T-cell (primary cell): ENCODE measurements around the gene AGAP3. TPM values are rescaled to one million over a fixed set of nuclear protein-coding genes. Genes with fewer than 3 reads are reported as not detected.

Source experiments
- ATAC-seq, 4 experiments: fragments of 200-7000 bp in 3 of 4; fragments of 150-1000 bp in 1 of 4; cut with Tn5 transposase; replicated peaks in 1 of 4; 1 replicate in 3 of 4; 2 replicates in 1 of 4; pipeline ENCODE4 v1.10.0; 2021; ENCODE audit warnings: moderate library complexity in 3 of 4, mild to moderate bottlenecking in 2 of 4, moderate number of reproducible peaks in 1 of 4
- CTCF ChIA-PET, 2 donors: fragments of 300-600 bp; sonication (Branson Sonifier 250); formaldehyde crosslinking; loops; one replicate each; lab custom pipeline; 2022; ENCODE audit warnings: antibody characterized with exemption in 2 of 2; lab: Charles Lee
- POLR2A ChIA-PET, 2 donors: fragments of 300-600 bp; sonication (Branson Sonifier 250); formaldehyde crosslinking; loops; one replicate each; lab custom pipeline; 2022; ENCODE audit warnings: antibody characterized with exemption in 2 of 2; lab: Charles Lee
- DNase-seq, 35 experiments: peaks; one replicate each; pipeline versions ENCODE4 v3.0.0 to v3.0.0-alpha.2; 2013 to 2023
- H3K27ac ChIP-seq: one replicate; pipeline ENCODE4 v1.5.1; 2013; ENCODE audit warnings: low read length
- H3K27me3 ChIP-seq, 2 experiments: replicated peaks in 1 of 2; 1 replicate in 1 of 2; 2 replicates in 1 of 2; pipeline versions ENCODE4 v1.6.1 to v1.7.0; 2013; ENCODE audit warnings: low read length in 1 of 2, mixed read lengths in 1 of 2; ENCODE audit not compliant: control insufficient read depth in 2 of 2, insufficient read depth in 2 of 2; ENCODE audit errors: extremely low read depth in 1 of 2
- H3K36me3 ChIP-seq, 2 donors: 1 replicate in 1 of 2; 2 replicates in 1 of 2; pipeline versions ENCODE4 v1.6.1 to v1.7.0; 2013; ENCODE audit warnings: low read length in 1 of 2; ENCODE audit not compliant: control insufficient read depth in 2 of 2, insufficient read depth in 1 of 2; ENCODE audit errors: extremely low read depth in 1 of 2
- H3K4me1 ChIP-seq, 2 experiments: 1 replicate in 1 of 2; 2 replicates in 1 of 2; pipeline versions ENCODE4 v1.6.1 to v1.7.0; 2013; ENCODE audit warnings: low read length in 2 of 2, mixed read lengths in 1 of 2; ENCODE audit not compliant: insufficient read depth in 2 of 2, control insufficient read depth in 1 of 2; ENCODE audit errors: extremely low read depth in 1 of 2
- H3K4me3 ChIP-seq, 2 donors: 1 replicate in 1 of 2; 2 replicates in 1 of 2; pipeline versions ENCODE4 v1.5.1 to v1.7.0; 2013; ENCODE audit warnings: mild to moderate bottlenecking in 2 of 2, low read length in 1 of 2, moderate library complexity in 1 of 2; ENCODE audit not compliant: control insufficient read depth in 1 of 2; ENCODE audit errors: extremely low read depth in 1 of 2
- H3K9me3 ChIP-seq: 2 replicates; pipeline ENCODE4 v1.7.0; 2013
- H3K27ac Mint-ChIP-seq, 2 donors: one replicate each; pipeline ENCODE4 v1.8.0; 2020 to 2021; ENCODE audit warnings: mild to moderate bottlenecking in 2 of 2, mixed read lengths in 2 of 2
- H3K27me3 Mint-ChIP-seq, 2 donors: one replicate each; pipeline ENCODE4 v1.8.0; 2021 to 2022; ENCODE audit warnings: mixed read lengths in 2 of 2
- H3K36me3 Mint-ChIP-seq: one replicate; pipeline ENCODE4 v1.8.0; 2021; ENCODE audit warnings: mixed read lengths
- H3K4me1 Mint-ChIP-seq, 3 donors: one replicate each; pipeline ENCODE4 v1.8.0; 2020 to 2022; ENCODE audit warnings: mixed read lengths in 3 of 3, mild to moderate bottlenecking in 1 of 3
- H3K4me3 Mint-ChIP-seq, 3 donors: one replicate each; pipeline ENCODE4 v1.8.0; 2020 to 2022; ENCODE audit warnings: mild to moderate bottlenecking in 3 of 3, mixed read lengths in 3 of 3, moderate library complexity in 3 of 3
- H3K9me3 Mint-ChIP-seq, 3 donors: one replicate each; pipeline ENCODE4 v1.8.0; 2020 to 2022; ENCODE audit warnings: mixed read lengths in 3 of 3
- WGBS: methylation state at CpG from one replicate; pipeline ENCODE4 v1.1.5; 2013; ENCODE audit warnings: missing lambda C conversion rate; ENCODE audit not compliant: insufficient coverage; 5-methylcytosine and 5-hydroxymethylcytosine counted together
- total RNA-seq, 35 experiments: library from RNA in 6 of 35; stranded (reverse) in 6 of 35; fragments of 120-200 nt in 1 of 35; gene quantifications; one replicate each; pipeline versions ENCODE4 v1.2.1 to v1.2.4 and lab custom pipeline; 2013 to 2026

Gene AGAP3
- total RNA-seq, 5 donors from 2014 or later (not counting 1 experiment from before 2014, with no cell fraction given): 28.2 to 67.3 (median 50.9) TPM

DNA sequence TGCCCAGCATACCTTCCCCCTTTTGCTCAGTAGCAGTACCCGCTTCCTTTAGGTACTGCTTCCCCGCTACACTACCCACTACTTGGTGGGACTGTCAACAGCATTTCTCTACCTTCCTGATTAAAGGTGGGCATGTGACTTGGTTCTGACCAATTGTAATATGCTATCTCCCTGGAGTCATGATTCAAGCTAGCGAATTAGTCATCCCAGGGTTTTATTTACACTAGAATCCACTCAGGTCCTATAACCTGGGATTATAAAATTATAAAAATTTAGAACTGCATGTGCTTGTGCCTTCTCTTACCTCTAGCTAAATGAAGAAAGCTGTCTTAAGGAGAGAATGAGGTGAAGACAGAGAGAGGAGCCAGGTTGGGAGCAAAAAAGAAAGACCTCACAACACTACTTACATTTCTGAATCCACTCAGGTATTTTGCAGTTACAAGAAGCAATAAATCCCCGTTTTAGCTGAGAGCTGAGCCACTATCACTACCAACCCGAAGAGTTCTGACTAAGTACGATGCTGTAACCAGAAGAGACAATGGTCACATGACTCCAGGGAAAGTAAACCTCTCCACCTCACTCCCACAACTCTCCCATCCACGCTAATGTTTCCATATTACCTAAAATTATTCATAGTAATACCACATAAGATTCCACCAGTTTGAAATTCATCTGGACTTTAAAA, 71.5 kb downstream of the AGAP3 start:
- ATAC-seq (no peak), DNase-seq (no peak)
- no peak overlapping the region for H3K27ac ChIP-seq
- H3K4me1 Mint-ChIP-seq: no peaks in the 10 kb centered on the region
- peaks cover 4 to 17% of the 10 kb centered on the region in 2 experiments for H3K27me3 ChIP-seq
- no peaks in the 10 kb centered on the region for H3K9me3 Mint-ChIP-seq
- H3K36me3 ChIP-seq: no peaks in the 10 kb centered on the region
- H3K4me3 ChIP-seq: no peak overlapping the region
- CTCF ChIA-PET: interaction anchor here (0.6 to 1.2 kb wide), 2 partner anchors 12 to 49 kb away, joined by 4 read pairs; no protein-coding TSS in a partner anchor
- H3K27me3 Mint-ChIP-seq: peaks cover 26% of the 10 kb centered on the region in 2 donors
- H3K4me1 ChIP-seq: no peaks in the 10 kb centered on the region
- H3K9me3 ChIP-seq: no peaks in the 10 kb centered on the region
- POLR2A ChIA-PET: no interaction called here
- H3K27ac Mint-ChIP-seq: no peak overlapping the region
- H3K36me3 Mint-ChIP-seq: no peaks in the 10 kb centered on the region
- no peak overlapping the region for H3K4me3 Mint-ChIP-seq
- 51% methylated on average over 3 of the region's 7 CpGs for WGBS

DNA sequence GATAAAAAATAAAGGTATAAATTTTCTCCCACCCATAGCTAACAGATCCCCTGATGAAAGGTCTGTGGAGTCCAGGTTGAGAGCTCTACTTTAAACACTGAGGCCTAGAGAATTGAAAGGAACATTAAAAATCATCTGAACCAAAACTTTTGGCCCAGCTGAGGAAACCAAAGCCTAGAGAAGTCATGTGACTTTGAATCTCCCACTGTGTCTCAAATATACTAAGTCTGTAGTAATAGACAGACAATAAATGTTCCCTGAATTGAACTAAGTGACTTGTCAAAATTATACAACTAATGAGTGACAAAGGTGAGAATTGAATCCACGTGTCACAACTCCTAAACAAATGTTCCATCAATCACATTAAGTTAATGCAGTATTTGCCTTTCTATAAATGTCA, 75.5 kb downstream of the AGAP3 start:
- ATAC-seq (no peak), DNase-seq (no peak)
- ChIA-PET POLR2A (interaction anchor here in 1 of 2 donors (0.6 kb wide), 1 partner anchor 382 kb away, joined by 4 read pairs; no protein-coding TSS in a partner anchor), CTCF (interaction anchor here in 1 of 2 donors (0.6 kb wide), 1 partner anchor 391 kb away, joined by 10 read pairs; no protein-coding TSS in a partner anchor)
- no peaks in the 10 kb centered on the region for H3K36me3 Mint-ChIP-seq
- no peaks in the 10 kb centered on the region for H3K9me3 Mint-ChIP-seq
- Histone ChIP-seq H3K4me3 (no peak overlapping the region), H3K36me3 (no peaks in the 10 kb centered on the region), H3K9me3 (no peaks in the 10 kb centered on the region), H3K27me3 (peaks cover 14 to 27% of the 10 kb centered on the region in 2 experiments), H3K27ac (no peak overlapping the region), H3K4me1 (peaks cover 2 to 4% of the 10 kb centered on the region in 2 experiments)
- H3K4me3 Mint-ChIP-seq: no peak overlapping the region
- H3K27ac Mint-ChIP-seq: no peak overlapping the region
- WGBS: 60% methylated on average over 1 of the region's 1 CpG
- H3K27me3 Mint-ChIP-seq: peaks cover 8 to 14% of the 10 kb centered on the region in 2 donors
- H3K4me1 Mint-ChIP-seq: peaks cover 0 to 4% (median 4%) of the 10 kb centered on the region in 3 donors

DNA sequence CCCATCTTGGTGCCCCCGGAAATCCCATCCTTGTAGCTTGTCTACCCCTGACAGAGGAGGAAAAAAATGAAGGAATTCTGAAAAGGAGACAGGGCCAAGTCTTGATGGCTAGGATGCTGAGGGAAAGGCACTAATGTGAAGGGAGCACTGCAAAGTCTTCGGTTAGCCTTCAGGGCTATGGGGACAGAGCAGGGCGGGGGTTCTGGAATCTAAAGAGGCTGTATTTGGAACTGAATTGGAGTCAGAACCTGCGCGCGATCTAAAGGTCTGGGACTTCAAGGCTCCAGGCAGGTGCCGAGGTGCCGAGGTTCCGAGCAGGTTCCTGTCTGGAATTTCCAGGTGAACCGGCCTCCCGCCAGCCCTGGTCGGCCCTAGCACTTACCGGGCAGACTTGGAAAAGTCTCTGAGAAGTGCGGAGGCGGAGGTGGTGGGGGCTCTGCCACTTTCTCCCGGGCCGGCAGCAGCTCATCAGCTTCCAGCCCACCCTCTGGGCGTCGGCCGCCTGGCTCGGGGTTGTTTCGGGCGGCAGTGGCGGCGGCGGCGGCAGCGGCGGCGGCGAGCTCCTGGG, 80.4 kb downstream of the AGAP3 start:
- Mint-ChIP-seq H3K27me3 (peaks cover 24 to 37% of the 10 kb centered on the region in 2 donors), H3K36me3 (no peaks in the 10 kb centered on the region), H3K9me3 (no peaks in the 10 kb centered on the region), H3K4me3 (peak overlapping the region; percentile 46 to 54 (median 49)), H3K4me1 (peaks cover 8 to 9% (median 9%) of the 10 kb centered on the region in 3 donors), H3K27ac (no peak overlapping the region)
- Histone ChIP-seq H3K27ac (no peak overlapping the region), H3K36me3 (no peaks in the 10 kb centered on the region), H3K27me3 (peaks cover 26 to 51% of the 10 kb centered on the region in 2 experiments), H3K4me1 (peaks cover 3 to 13% of the 10 kb centered on the region in 2 experiments), H3K9me3 (no peaks in the 10 kb centered on the region), H3K4me3 (peak overlapping the region in 1 of 2 donors; percentile 47)
- WGBS: 13% methylated on average over 29 of the region's 31 CpGs
- ChIA-PET CTCF (interaction anchor here in 1 of 2 donors (0.7 kb wide), 1 partner anchor 10 kb away, joined by 3 read pairs; no protein-coding TSS in a partner anchor), POLR2A (no interaction called here)
- peak in 1 of 4 experiments; percentile 25 for ATAC-seq
- DNase-seq: peak in 2 of 35 experiments; percentile 14 to 19

DNA sequence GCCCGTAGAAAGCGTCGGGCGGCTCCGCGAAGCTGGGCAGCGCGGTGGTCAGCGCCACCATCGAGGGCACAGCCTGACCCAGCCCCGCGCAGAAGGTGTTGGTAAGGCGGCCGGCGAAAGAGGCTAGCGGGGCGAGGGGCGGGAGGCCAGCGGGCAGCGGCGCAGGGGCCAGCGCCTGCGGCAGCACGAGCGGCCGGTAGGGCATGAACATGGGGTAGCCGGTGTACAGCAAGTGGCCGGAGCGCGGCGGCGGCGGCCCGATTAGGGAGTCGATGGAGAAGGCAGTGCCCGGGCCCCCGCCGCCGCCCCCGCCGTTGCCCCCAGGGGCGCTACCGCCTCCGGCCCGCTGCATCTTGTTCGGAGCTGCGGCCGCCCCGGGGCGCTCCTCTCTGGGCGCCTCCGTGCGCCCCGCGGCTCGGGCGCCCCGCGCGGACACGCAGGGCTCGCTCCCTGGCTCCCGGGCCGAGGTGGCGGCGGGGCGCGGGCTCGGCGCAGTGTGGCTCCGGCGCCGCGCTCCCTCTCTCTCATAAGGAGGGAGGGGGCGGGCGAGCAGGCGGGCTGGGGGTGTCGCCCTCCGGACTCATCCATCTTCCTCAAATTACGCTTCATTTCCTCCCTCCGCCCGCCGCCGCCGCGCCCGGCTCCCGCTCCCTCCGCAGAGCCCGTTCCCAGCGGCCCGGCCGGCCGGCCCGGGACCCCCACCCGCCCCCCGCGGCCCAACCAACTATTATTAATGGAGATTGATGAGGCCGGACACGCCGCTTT, 81.1 kb downstream of the AGAP3 start, which contains the start of gene GBX1:
Gene GBX1, minus strand, starts transcription at position 498 of the 765 bp plus-strand sequence. Its CDS starts 146 bp downstream, at position 352.
- peaks cover 26 to 54% of the 10 kb centered on the region in 2 experiments for H3K27me3 ChIP-seq
- no peaks in the 10 kb centered on the region for H3K36me3 ChIP-seq
- no peak within 1 kb of the TSS for H3K27ac ChIP-seq
- Mint-ChIP-seq H3K27ac (no peak within 1 kb of the TSS), H3K4me3 (peak within 1 kb of the TSS; percentile 66 to 80 (median 70)), H3K4me1 (peaks cover 8 to 11% (median 11%) of the 10 kb centered on the region in 3 donors), H3K36me3 (no peaks in the 10 kb centered on the region), H3K27me3 (peaks cover 28 to 40% of the 10 kb centered on the region in 2 donors), H3K9me3 (no peaks in the 10 kb centered on the region)
- peak; percentile 57 to 62 (median 60) for ATAC-seq
- ChIA-PET CTCF (interaction anchor here (0.6 to 0.7 kb wide), 4 partner anchors 16 to 399 kb away, joined by 3 to 4 read pairs (median 3); no protein-coding TSS in a partner anchor), POLR2A (interaction anchor here in 1 of 2 donors (0.6 kb wide), 1 partner anchor 82 kb away, joined by 12 read pairs; no protein-coding TSS in a partner anchor)
- peaks cover 3 to 14% of the 10 kb centered on the region in 2 experiments for H3K4me1 ChIP-seq
- 2% methylated on average over 69 of the region's 101 CpGs for WGBS
- DNase-seq: peak in 4 of 35 experiments; percentile 9 to 43 (median 23)
- no peaks in the 10 kb centered on the region for H3K9me3 ChIP-seq
- peak within 1 kb of the TSS; percentile 16 to 59 for H3K4me3 ChIP-seq

DNA sequence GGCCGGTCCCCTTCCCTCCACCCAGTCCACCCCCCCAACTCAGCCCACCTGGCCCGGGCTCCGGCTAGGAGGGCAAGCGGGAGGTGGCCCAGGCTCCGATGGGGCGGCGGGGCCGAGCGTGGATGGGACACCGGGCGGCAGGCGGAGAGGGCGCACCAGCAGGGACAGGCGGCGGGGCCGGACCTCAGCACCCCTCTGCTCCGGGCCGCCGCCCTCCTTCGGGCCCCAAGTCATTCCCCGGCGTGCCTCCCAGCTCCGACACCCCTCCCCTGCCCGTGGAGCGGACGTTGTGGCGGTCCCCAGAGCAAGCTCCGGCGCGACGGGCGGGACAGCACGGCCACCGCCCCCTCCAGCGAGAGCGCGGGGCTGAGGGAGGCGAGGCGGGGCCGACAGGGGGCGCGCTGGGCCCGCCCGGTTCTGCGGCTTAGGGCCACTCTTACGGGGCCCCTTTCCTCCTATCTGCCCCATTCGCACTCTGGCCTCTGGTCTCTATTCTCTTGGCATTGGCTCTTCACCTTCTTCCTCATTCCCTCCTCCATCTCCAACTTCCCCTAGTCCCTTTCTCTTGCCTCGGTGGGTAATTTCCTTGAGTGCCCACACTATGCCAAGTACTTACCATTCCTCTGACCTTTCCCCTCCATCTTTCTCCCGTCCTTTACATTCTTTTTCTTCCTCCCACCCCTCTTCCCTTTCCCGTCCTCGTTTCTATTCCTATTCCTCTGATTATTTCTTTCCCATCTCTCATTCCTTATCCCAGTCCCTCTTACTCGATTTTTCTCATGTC, 81.9 kb downstream of the AGAP3 start:
- Histone ChIP-seq H3K36me3 (no peaks in the 10 kb centered on the region), H3K27ac (no peak overlapping the region), H3K27me3 (peaks cover 24 to 56% of the 10 kb centered on the region in 2 experiments), H3K4me1 (peaks cover 3 to 21% of the 10 kb centered on the region in 2 experiments), H3K9me3 (no peaks in the 10 kb centered on the region), H3K4me3 (peak overlapping the region; percentile 16 to 59)
- peak in 32 of 35 experiments; percentile 13 to 78 (median 48) for DNase-seq
- ChIA-PET CTCF (interaction anchor here (0.6 to 1.7 kb wide), 5 partner anchors 17 to 400 kb away, joined by 3 to 6 read pairs (median 3); no protein-coding TSS in a partner anchor), POLR2A (interaction anchor here in 1 of 2 donors (0.6 kb wide), 1 partner anchor 83 kb away, joined by 12 read pairs; no protein-coding TSS in a partner anchor)
- ATAC-seq: peak; percentile 74 to 80 (median 78)
- Mint-ChIP-seq H3K4me3 (peak overlapping the region; percentile 66 to 80 (median 70)), H3K9me3 (no peaks in the 10 kb centered on the region), H3K27ac (no peak overlapping the region), H3K27me3 (peaks cover 35 to 47% of the 10 kb centered on the region in 2 donors), H3K4me1 (peaks cover 14 to 19% (median 17%) of the 10 kb centered on the region in 3 donors), H3K36me3 (no peaks in the 10 kb centered on the region)
- WGBS: 4% methylated on average over 48 of the region's 52 CpGs
